Measurements from ENCODE around the gene ZDHHC8. TPM values are rescaled to one million over a fixed set of nuclear protein-coding genes. Genes with fewer than 3 reads are reported as not detected.

Gene ZDHHC8
- total RNA-seq, 1 experiment from 2014 or later = 51.7 TPM

GRCh38 chr22:20171288-20172140, 39.9 kb downstream of the ZDHHC8 start:
- no CpG with 5 or more reads among the region's 12 CpGs for WGBS (ENCODE audit: extremely low coverage, insufficient read length, low lambda C conversion rate)
- no peak overlapping the region for H3K18ac ChIP-seq (ENCODE audit: insufficient read length, low read depth, low read length)
- no peaks in the 10 kb centered on the region for H3K79me1 ChIP-seq (ENCODE audit: insufficient read depth, low read depth, low read length, poor library complexity, severe bottlenecking)
- no peaks in the 10 kb centered on the region for H3K4me1 ChIP-seq (ENCODE audit: insufficient read depth, low read length)
- H2AFZ ChIP-seq (ENCODE audit: low read length) = no peak overlapping the region
- H3K23me2 ChIP-seq (ENCODE audit: insufficient read length, low read depth, low read length, poor library complexity, severe bottlenecking) = no peaks in the 10 kb centered on the region
- no peak for DNase-seq
- Mint-ChIP-seq H3K36me3 (ENCODE audit: insufficient read depth in 1 of 3, low read depth in 3 of 3) (no peaks in the 10 kb centered on the region), H3K4me1 (peaks cover 0 to 17% of the 10 kb centered on the region in 2 experiments; a peak in 2 of 4 replicates), H3K27ac (peak overlapping the region in 1 of 3 experiments; percentile 67; a peak in 1 of 7 replicates), H3K4me3 (no peak overlapping the region), H3K9me3 (no peaks in the 10 kb centered on the region; a peak in 1 of 5 replicates), H3K27me3 (ENCODE audit: low read depth) (no peaks in the 10 kb centered on the region; the same call in 1 of the 2 replicates)
- no peak overlapping the region for H2AK5ac ChIP-seq (ENCODE audit: insufficient read length, low read length)
- H3K4me2 ChIP-seq (ENCODE audit: insufficient read depth, insufficient read length, low read length) = no peak overlapping the region
- H2BK12ac ChIP-seq (ENCODE audit: insufficient read length, low read depth, low read length) = no peak overlapping the region
- TF ChIP-seq CTCF (conservative IDR thresholded peaks at IDR 0.05) = no peak
- H3K27me3 ChIP-seq (ENCODE audit: insufficient read depth, low read length) = no peaks in the 10 kb centered on the region
- no peaks in the 10 kb centered on the region for H4K20me1 ChIP-seq (ENCODE audit: control insufficient read depth, insufficient read depth, insufficient read length)
- no peak overlapping the region for H3T11ph ChIP-seq (ENCODE audit: low read length)
- H3K9me3 ChIP-seq (ENCODE audit: control insufficient read depth, low read depth, low read length) = no peaks in the 10 kb centered on the region
- no peak overlapping the region for H2BK15ac ChIP-seq (ENCODE audit: low read depth, low read length)
- H2BK120ac ChIP-seq (ENCODE audit: low read depth, low read length, poor library complexity, severe bottlenecking) = no peak overlapping the region
- H4K91ac ChIP-seq (ENCODE audit: insufficient read length, low read depth, low read length) = no peak overlapping the region
- no peak overlapping the region for H3K56ac ChIP-seq (ENCODE audit: insufficient read length, low read depth, low read length)
- H2BK20ac ChIP-seq (ENCODE audit: low read depth, low read length, poor library complexity, severe bottlenecking) = no peak overlapping the region
- H4K8ac ChIP-seq (replicated peaks; ENCODE audit: insufficient read length, low read depth, low read length) = no peak overlapping the region
- H3K14ac ChIP-seq (ENCODE audit: insufficient read depth, low read length) = no peak overlapping the region; the same call in 1 of the 2 replicates
- no peak overlapping the region for H3K27ac ChIP-seq (ENCODE audit: insufficient read length, low read depth, low read length)
- no peaks in the 10 kb centered on the region for H3K79me2 ChIP-seq (ENCODE audit: insufficient read depth, low read length)
- no peak overlapping the region for H3K4ac ChIP-seq (ENCODE audit: low read depth, low read length)
- H4K5ac ChIP-seq (ENCODE audit: insufficient read length, low read depth, low read length) = no peak overlapping the region
- H3K9ac ChIP-seq (ENCODE audit: extremely low read depth, insufficient read length, low read length) = no peak overlapping the region
- no peak overlapping the region for H2BK5ac ChIP-seq (ENCODE audit: insufficient read length, low read length)
- no peak overlapping the region for H3K23ac ChIP-seq (ENCODE audit: insufficient read length, low read depth, low read length)
